ENCODE results near the gene HPCAL1. TPM values are rescaled to one million over a fixed set of nuclear protein-coding genes. Genes with fewer than 3 reads are reported as not detected.

HPCAL1 gene
- total and polyA plus RNA-seq, 10 of the 15 experiments (the other 5 are each of a cell fraction or from before 2014, with no cell fraction given), result 0.40 to 12.8 (median 7.9) TPM

DNA sequence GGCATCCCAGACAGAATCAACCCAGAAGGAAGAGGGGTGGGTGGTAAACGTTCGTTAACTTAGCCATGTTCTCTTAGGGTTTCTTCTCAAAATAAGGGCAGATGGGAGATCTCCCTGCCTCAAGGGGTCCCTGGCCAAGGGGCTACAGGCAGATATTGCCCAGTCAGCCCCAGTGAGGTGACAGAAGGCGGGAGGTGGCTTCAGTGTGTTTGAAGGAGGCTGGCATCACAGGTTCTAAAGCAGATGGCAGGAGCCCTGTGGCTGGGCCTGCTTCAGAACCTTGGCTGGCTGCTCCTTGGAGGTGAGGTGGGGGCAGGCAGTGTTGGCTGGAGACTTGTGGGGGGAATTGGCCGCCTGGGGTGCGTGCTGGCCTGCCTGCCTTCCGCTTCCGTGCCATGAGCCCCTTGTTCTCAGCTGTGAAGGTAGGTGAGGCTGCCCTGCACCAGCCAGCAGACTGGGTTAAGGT, 23.5 kb downstream of the HPCAL1 start:
- ChIA-PET CTCF (interaction anchor here (0.6 kb wide), 1 partner anchor 447 kb away, joined by 3 read pairs; no protein-coding TSS in a partner anchor), POLR2A (interaction anchor here (0.8 kb wide), 1 partner anchor 28 kb away, joined by 3 read pairs; no protein-coding TSS in a partner anchor), SMC1A (ENCODE audit: uncharacterized antibody, unreplicated experiment) (no interaction called here), RAD21 (ENCODE audit: unreplicated experiment) (interaction anchor here (1.2 kb wide), 1 partner anchor 21 kb away, joined by 3 read pairs; no protein-coding TSS in a partner anchor)
- intact Hi-C loops (cut with micrococcal nuclease; ENCODE audit: unreplicated experiment), result no loop called here
- H3K4me1 ChIP-seq (ENCODE audit: control insufficient read depth, insufficient read depth, low read length), result peaks cover 15% of the 10 kb centered on the region
- in situ Hi-C loops (cut with MboI), result no loop called here
- no peaks in the 10 kb centered on the region; the same call in 2 of the 3 replicates for H3K9me3 ChIP-seq (replicated peaks; ENCODE audit: control insufficient read depth, insufficient read depth, low read length)
- H3K4me2 ChIP-seq (ENCODE audit: control insufficient read depth, insufficient read depth), result no peak overlapping the region
- H3K27ac ChIP-seq (ENCODE audit: control insufficient read depth, insufficient read depth), result no peak overlapping the region
- H3K27me3 ChIP-seq (replicated peaks in 1 of 2; ENCODE audit: control insufficient read depth in 2 of 2, insufficient read depth in 2 of 2, low read length in 1 of 2), result no peaks in the 10 kb centered on the region
- no peak overlapping the region for H3K4me3 ChIP-seq
- no peaks in the 10 kb centered on the region for H4K20me1 ChIP-seq (ENCODE audit: control insufficient read depth, insufficient read depth)
- no peaks in the 10 kb centered on the region for H3K36me3 ChIP-seq (ENCODE audit: control insufficient read depth in 2 of 2, insufficient read depth in 2 of 2, low read length in 1 of 2)
- ATAC-seq (no peak), FAIRE-seq (no peak), DNase-seq (ENCODE audit: low read depth, low spot score) (no peak)
- no TSS peak for BruUV-seq (replicated peaks)
- H3K9ac ChIP-seq (ENCODE audit: control insufficient read depth, insufficient read depth, low read length), result no peak overlapping the region
- no peaks in the 10 kb centered on the region for H3K79me2 ChIP-seq (ENCODE audit: control insufficient read depth, insufficient read depth, low read length)
- 36% methylated on average over 7 of the region's 7 CpGs for WGBS (ENCODE audit: insufficient coverage, insufficient replicate concordance, low lambda C conversion rate, missing lambda C conversion rate)
- no peak overlapping the region for H2AFZ ChIP-seq (ENCODE audit: control insufficient read depth, low read depth, low read length)
- TF ChIP-seq, protein P1, sequence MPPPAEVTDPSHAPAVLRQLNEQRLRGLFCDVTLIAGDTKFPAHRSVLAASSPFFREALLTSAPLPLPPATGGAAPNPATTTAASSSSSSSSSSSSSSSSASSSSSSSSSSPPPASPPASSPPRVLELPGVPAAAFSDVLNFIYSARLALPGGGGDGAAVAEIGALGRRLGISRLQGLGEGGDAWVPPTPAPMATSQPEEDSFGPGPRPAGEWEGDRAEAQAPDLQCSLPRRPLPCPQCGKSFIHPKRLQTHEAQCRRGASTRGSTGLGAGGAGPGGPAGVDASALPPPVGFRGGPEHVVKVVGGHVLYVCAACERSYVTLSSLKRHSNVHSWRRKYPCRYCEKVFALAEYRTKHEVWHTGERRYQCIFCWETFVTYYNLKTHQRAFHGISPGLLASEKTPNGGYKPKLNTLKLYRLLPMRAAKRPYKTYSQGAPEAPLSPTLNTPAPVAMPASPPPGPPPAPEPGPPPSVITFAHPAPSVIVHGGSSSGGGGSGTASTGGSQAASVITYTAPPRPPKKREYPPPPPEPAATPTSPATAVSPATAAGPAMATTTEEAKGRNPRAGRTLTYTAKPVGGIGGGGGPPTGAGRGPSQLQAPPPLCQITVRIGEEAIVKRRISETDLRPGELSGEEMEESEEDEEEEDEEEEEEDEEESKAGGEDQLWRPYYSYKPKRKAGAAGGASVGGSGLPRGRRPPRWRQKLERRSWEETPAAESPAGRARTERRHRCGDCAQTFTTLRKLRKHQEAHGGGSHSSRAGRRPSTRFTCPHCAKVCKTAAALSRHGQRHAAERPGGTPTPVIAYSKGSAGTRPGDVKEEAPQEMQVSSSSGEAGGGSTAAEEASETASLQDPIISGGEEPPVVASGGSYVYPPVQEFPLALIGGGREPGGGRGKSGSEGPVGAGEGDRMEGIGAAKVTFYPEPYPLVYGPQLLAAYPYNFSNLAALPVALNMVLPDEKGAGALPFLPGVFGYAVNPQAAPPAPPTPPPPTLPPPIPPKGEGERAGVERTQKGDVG (CRISPR knock-in tag; IDR thresholded peaks at IDR 0.05), result no peak
- TF ChIP-seq RELA (IDR thresholded peaks at IDR 0.05; ENCODE audit: borderline replicate concordance, partially characterized antibody) (no peak), MYC (IDR thresholded peaks at IDR 0.05; ENCODE audit: insufficient read depth, insufficient read length, insufficient replicate concordance, low read length, severe bottlenecking) (no peak)
- TF ChIP-seq, protein P2, sequence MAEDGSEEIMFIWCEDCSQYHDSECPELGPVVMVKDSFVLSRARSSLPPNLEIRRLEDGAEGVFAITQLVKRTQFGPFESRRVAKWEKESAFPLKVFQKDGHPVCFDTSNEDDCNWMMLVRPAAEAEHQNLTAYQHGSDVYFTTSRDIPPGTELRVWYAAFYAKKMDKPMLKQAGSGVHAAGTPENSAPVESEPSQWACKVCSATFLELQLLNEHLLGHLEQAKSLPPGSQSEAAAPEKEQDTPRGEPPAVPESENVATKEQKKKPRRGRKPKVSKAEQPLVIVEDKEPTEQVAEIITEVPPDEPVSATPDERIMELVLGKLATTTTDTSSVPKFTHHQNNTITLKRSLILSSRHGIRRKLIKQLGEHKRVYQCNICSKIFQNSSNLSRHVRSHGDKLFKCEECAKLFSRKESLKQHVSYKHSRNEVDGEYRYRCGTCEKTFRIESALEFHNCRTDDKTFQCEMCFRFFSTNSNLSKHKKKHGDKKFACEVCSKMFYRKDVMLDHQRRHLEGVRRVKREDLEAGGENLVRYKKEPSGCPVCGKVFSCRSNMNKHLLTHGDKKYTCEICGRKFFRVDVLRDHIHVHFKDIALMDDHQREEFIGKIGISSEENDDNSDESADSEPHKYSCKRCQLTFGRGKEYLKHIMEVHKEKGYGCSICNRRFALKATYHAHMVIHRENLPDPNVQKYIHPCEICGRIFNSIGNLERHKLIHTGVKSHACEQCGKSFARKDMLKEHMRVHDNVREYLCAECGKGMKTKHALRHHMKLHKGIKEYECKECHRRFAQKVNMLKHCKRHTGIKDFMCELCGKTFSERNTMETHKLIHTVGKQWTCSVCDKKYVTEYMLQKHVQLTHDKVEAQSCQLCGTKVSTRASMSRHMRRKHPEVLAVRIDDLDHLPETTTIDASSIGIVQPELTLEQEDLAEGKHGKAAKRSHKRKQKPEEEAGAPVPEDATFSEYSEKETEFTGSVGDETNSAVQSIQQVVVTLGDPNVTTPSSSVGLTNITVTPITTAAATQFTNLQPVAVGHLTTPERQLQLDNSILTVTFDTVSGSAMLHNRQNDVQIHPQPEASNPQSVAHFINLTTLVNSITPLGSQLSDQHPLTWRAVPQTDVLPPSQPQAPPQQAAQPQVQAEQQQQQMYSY (CRISPR knock-in tag; IDR thresholded peaks at IDR 0.05), result no peak
- TF ChIP-seq, protein P3, sequence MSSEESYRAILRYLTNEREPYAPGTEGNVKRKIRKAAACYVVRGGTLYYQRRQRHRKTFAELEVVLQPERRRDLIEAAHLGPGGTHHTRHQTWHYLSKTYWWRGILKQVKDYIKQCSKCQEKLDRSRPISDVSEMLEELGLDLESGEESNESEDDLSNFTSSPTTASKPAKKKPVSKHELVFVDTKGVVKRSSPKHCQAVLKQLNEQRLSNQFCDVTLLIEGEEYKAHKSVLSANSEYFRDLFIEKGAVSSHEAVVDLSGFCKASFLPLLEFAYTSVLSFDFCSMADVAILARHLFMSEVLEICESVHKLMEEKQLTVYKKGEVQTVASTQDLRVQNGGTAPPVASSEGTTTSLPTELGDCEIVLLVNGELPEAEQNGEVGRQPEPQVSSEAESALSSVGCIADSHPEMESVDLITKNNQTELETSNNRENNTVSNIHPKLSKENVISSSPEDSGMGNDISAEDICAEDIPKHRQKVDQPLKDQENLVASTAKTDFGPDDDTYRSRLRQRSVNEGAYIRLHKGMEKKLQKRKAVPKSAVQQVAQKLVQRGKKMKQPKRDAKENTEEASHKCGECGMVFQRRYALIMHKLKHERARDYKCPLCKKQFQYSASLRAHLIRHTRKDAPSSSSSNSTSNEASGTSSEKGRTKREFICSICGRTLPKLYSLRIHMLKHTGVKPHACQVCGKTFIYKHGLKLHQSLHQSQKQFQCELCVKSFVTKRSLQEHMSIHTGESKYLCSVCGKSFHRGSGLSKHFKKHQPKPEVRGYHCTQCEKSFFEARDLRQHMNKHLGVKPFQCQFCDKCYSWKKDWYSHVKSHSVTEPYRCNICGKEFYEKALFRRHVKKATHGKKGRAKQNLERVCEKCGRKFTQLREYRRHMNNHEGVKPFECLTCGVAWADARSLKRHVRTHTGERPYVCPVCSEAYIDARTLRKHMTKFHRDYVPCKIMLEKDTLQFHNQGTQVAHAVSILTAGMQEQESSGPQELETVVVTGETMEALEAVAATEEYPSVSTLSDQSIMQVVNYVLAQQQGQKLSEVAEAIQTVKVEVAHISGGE (CRISPR knock-in tag; IDR thresholded peaks at IDR 0.05), result no peak
- TF ChIP-seq, protein P4, sequence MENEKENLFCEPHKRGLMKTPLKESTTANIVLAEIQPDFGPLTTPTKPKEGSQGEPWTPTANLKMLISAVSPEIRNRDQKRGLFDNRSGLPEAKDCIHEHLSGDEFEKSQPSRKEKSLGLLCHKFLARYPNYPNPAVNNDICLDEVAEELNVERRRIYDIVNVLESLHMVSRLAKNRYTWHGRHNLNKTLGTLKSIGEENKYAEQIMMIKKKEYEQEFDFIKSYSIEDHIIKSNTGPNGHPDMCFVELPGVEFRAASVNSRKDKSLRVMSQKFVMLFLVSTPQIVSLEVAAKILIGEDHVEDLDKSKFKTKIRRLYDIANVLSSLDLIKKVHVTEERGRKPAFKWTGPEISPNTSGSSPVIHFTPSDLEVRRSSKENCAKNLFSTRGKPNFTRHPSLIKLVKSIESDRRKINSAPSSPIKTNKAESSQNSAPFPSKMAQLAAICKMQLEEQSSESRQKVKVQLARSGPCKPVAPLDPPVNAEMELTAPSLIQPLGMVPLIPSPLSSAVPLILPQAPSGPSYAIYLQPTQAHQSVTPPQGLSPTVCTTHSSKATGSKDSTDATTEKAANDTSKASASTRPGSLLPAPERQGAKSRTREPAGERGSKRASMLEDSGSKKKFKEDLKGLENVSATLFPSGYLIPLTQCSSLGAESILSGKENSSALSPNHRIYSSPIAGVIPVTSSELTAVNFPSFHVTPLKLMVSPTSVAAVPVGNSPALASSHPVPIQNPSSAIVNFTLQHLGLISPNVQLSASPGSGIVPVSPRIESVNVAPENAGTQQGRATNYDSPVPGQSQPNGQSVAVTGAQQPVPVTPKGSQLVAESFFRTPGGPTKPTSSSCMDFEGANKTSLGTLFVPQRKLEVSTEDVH (IDR thresholded peaks at IDR 0.05; ENCODE audit: low read depth, partially characterized antibody), result no peak
